ENCODE data around the gene SNF8.

GRCh38 chr17:48989100-48989499 is 44.5 kb upstream of the SNF8 start:
- TF ChIP-seq CTCF (conservative IDR thresholded peaks at IDR 0.05; ENCODE audit: low read depth, low read length) (no peak), NFE2L2 (IDR thresholded peaks at IDR 0.05; ENCODE audit: low read depth, low read length) (no peak), RCOR1 (IDR thresholded peaks at IDR 0.05; ENCODE audit: insufficient replicate concordance, low read length) (no peak), POLR2A (IDR thresholded peaks at IDR 0.05; ENCODE audit: low read depth, low read length) (no peak), BHLHE40 (IDR thresholded peaks at IDR 0.05; ENCODE audit: low read depth, low read length) (no peak)
